Stomach smooth muscle (tissue), 2 donors: ENCODE measurements around the gene TIGAR.

ENCODE experiments used
- H3K27ac ChIP-seq: one replicate; pipeline ENCODE4 v1.7.0; 2013; ENCODE audit warnings: mild to moderate bottlenecking, low read length, inconsistent platforms
- H3K27me3 ChIP-seq, 2 donors: one replicate each; pipeline ENCODE4 v1.7.0; 2013; ENCODE audit warnings: low read length in 2 of 2; ENCODE audit not compliant: insufficient read depth in 2 of 2, control insufficient read depth in 1 of 2
- H3K36me3 ChIP-seq, 2 donors: one replicate each; pipeline ENCODE4 v1.7.0; 2013; ENCODE audit warnings: low read length in 2 of 2; ENCODE audit not compliant: control insufficient read depth in 2 of 2, insufficient read depth in 2 of 2
- H3K4me1 ChIP-seq: one replicate; pipeline ENCODE4 v1.7.0; 2013; ENCODE audit warnings: low read length; ENCODE audit not compliant: control insufficient read depth, insufficient read depth
- H3K4me3 ChIP-seq, 2 donors: one replicate each; pipeline ENCODE4 v1.7.0; 2013; ENCODE audit warnings: low read length in 2 of 2
- H3K9ac ChIP-seq, 2 donors: one replicate each; pipeline ENCODE4 v1.7.0; 2013; ENCODE audit warnings: low read length in 2 of 2, mild to moderate bottlenecking in 1 of 2
- H3K9me3 ChIP-seq, 2 donors: one replicate each; pipeline ENCODE4 v1.7.0; 2013; ENCODE audit warnings: low read length in 2 of 2; ENCODE audit not compliant: control insufficient read depth in 2 of 2
- donor health status: healthy.
- donor health status: Pancreatic carcinoma.

Gene TIGAR

GRCh38 chr12:4292341-4293073, 28.5 kb upstream of the TIGAR start:
- Histone ChIP-seq H3K36me3 (peaks cover 31 to 35% of the 10 kb centered on the region in 2 donors), H3K27ac (peak overlapping the region; percentile 55), H3K4me1 (peaks cover 66% of the 10 kb centered on the region), H3K9me3 (no peaks in the 10 kb centered on the region), H3K9ac (peak overlapping the region; percentile 20 to 21), H3K27me3 (no peaks in the 10 kb centered on the region), H3K4me3 (no peak overlapping the region)

GRCh38 chr12:4293299-4293965, 27.6 kb upstream of the TIGAR start:
- Histone ChIP-seq H3K4me1 (peaks cover 57% of the 10 kb centered on the region), H3K9ac (peak overlapping the region in 1 of 2 donors; percentile 13), H3K36me3 (peaks cover 31 to 36% of the 10 kb centered on the region in 2 donors), H3K27me3 (no peaks in the 10 kb centered on the region), H3K27ac (no peak overlapping the region), H3K9me3 (no peaks in the 10 kb centered on the region), H3K4me3 (peak overlapping the region in 1 of 2 donors; percentile 35)

- Histone ChIP-seq H3K36me3 (peaks cover 31 to 33% of the 10 kb centered on the region in 2 donors), H3K27me3 (no peaks in the 10 kb centered on the region), H3K9me3 (no peaks in the 10 kb centered on the region), H3K4me3 (peak overlapping the region in 1 of 2 donors; percentile 8), H3K4me1 (peaks cover 51% of the 10 kb centered on the region), H3K27ac (no peak overlapping the region), H3K9ac (peak overlapping the region in 1 of 2 donors; percentile 13)
Observed at GRCh38 chr12:4293966-4294505, 27.0 kb upstream of the TIGAR start.

- Histone ChIP-seq H3K4me3 (no peak overlapping the region), H3K27me3 (no peaks in the 10 kb centered on the region), H3K27ac (no peak overlapping the region), H3K9me3 (no peaks in the 10 kb centered on the region), H3K9ac (no peak overlapping the region), H3K36me3 (peaks cover 30 to 36% of the 10 kb centered on the region in 2 donors), H3K4me1 (peaks cover 31% of the 10 kb centered on the region)
Observed at GRCh38 chr12:4296751-4297150, 24.3 kb upstream of the TIGAR start.

- no peaks in the 10 kb centered on the region for H3K27me3 ChIP-seq
- H3K4me3 ChIP-seq, result no peak overlapping the region
- H3K36me3 ChIP-seq, result peaks cover 33 to 42% of the 10 kb centered on the region in 2 donors
- peaks cover 33% of the 10 kb centered on the region for H3K4me1 ChIP-seq
- H3K9ac ChIP-seq, result no peak overlapping the region
- H3K27ac ChIP-seq, result no peak overlapping the region
- H3K9me3 ChIP-seq, result no peaks in the 10 kb centered on the region
Observed at GRCh38 chr12:4297617-4298016, 23.4 kb upstream of the TIGAR start.

- Histone ChIP-seq H3K9ac (no peak overlapping the region), H3K27me3 (no peaks in the 10 kb centered on the region), H3K4me1 (peaks cover 31% of the 10 kb centered on the region), H3K9me3 (no peaks in the 10 kb centered on the region), H3K4me3 (no peak overlapping the region), H3K27ac (no peak overlapping the region), H3K36me3 (peaks cover 31 to 41% of the 10 kb centered on the region in 2 donors)
Observed at GRCh38 chr12:4300883-4301282, 20.1 kb upstream of the TIGAR start.

GRCh38 chr12:4301932-4302501, 19.0 kb upstream of the TIGAR start:
- H3K4me1 ChIP-seq, result peaks cover 29% of the 10 kb centered on the region
- H3K27ac ChIP-seq, result peak overlapping the region; percentile 69
- H3K27me3 ChIP-seq, result no peaks in the 10 kb centered on the region
- H3K9me3 ChIP-seq, result no peaks in the 10 kb centered on the region
- H3K4me3 ChIP-seq, result no peak overlapping the region
- peaks cover 31 to 38% of the 10 kb centered on the region in 2 donors for H3K36me3 ChIP-seq
- no peak overlapping the region for H3K9ac ChIP-seq

GRCh38 chr12:4302881-4303280, 18.1 kb upstream of the TIGAR start:
- H3K9me3 ChIP-seq, result no peaks in the 10 kb centered on the region
- H3K9ac ChIP-seq, result no peak overlapping the region
- H3K27ac ChIP-seq, result peak overlapping the region; percentile 69
- H3K4me1 ChIP-seq, result peaks cover 34% of the 10 kb centered on the region
- H3K27me3 ChIP-seq, result no peaks in the 10 kb centered on the region
- no peak overlapping the region for H3K4me3 ChIP-seq
- peaks cover 28 to 35% of the 10 kb centered on the region in 2 donors for H3K36me3 ChIP-seq

- H3K4me3 ChIP-seq, result no peak overlapping the region
- no peaks in the 10 kb centered on the region for H3K27me3 ChIP-seq
- H3K4me1 ChIP-seq, result peaks cover 39% of the 10 kb centered on the region
- no peak overlapping the region for H3K9ac ChIP-seq
- H3K27ac ChIP-seq, result peak overlapping the region; percentile 69
- H3K36me3 ChIP-seq, result peaks cover 26 to 34% of the 10 kb centered on the region in 2 donors
- no peaks in the 10 kb centered on the region for H3K9me3 ChIP-seq
Observed at GRCh38 chr12:4303750-4304149, 17.3 kb upstream of the TIGAR start.

GRCh38 chr12:4307593-4308333, 13.2 kb upstream of the TIGAR start:
- peak overlapping the region in 1 of 2 donors; percentile 13 for H3K9ac ChIP-seq
- no peaks in the 10 kb centered on the region for H3K9me3 ChIP-seq
- H3K36me3 ChIP-seq, result peaks cover 6 to 15% of the 10 kb centered on the region in 2 donors
- peak overlapping the region; percentile 35 to 63 for H3K4me3 ChIP-seq
- H3K27ac ChIP-seq, result peak overlapping the region; percentile 19
- no peaks in the 10 kb centered on the region for H3K27me3 ChIP-seq
- H3K4me1 ChIP-seq, result peaks cover 30% of the 10 kb centered on the region
